Cerebellar cortex (tissue), 1 donor: ENCODE measurements around the gene TUBB.
"Not testable (repeated sequence)": the region's sequence is repeated elsewhere in the genome, so short reads cannot be mapped to it uniquely, and the experiment has no call there.

Experiments used
- DNase-seq: peaks from one replicate; pipeline ENCODE4 v3.0.0-alpha.2; 2015; ENCODE audit warnings: low spot score

Gene TUBB

DNA sequence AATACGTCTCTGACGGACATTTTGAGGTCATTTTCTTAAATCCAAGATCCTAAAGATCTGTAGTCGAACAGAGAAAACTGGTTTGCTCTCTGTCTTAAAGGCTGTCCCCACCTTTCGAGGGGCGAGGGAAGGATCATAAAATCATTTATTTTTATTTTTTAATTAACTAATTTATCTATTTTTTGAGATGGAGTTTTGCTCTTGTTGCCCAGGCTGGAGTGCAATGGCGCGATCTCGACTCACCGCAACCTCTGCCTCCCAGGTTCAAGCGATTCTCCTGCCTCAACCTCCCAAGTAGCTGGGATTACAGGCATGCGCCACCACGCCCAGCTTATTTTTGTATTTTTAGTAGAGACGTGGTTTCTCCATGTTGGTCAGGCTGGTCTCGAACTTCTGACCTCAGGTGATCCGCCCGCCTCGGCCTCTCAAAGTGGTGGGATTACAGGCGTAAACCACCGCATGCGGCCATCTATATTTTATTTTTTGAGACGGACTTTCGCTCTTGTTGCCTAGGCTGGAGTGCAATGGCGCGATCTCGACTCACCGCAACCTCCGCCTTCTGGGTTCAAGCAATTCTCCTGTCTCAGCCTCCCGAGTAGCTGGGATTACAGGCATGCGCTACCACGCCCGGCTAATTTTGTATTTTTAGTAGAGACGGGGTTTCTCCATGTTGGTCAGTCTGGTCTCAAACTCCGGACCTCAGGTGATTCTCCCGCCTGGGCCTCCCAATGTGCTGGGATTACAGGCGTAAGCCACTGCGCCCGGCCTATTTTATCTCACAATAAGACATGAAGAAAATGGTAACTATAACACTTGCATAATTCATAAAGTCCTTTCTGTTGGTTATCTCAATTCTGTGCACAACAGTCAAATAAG lies 2.1 kb upstream of the TUBB start:
- not testable (repeated sequence) for DNase-seq

DNA sequence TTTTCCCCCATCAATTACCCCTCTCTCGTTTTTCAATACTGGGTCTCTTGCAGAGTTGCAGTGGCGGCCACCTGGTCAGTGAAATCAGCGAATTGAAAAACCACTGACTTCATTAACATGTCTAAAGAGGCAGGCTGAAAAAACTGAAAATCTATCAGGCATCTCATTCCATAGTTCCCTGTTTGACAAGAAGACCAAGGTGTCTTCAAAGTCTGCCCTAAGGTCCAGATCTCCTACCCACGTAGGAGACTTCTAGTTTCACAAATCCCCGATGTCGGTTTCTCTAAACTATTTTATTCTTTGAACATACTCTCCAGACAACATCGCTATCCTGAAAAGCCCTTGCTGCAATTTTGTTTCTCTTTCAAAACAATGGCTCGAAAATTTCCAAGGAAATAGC lies 796 bp upstream of the TUBB start:
- no peak for DNase-seq

DNA sequence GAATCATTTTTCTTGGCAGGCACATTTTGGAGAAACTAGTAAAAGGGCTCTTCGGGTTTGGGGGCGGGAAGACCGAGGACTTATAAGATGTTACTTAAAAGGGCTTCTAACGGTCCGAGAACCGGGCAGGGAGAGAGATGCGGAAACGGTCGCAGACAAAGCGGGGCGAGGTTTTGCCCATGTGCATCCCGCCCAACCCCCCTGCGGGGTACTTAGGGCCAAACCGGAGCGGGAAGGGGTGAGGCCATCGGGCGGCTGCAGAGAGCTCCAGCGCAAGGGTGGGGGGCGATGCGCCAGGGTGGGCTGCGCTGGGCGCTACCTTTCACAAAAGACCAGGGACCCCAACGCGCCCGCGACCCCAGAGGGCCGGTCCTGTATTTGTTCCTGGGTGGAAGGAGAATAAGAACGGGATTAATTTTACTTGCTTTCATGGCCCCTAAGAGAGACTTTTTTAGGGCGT lies 616 bp downstream of the TUBB start:
- DNase-seq = peak; percentile 48

DNA sequence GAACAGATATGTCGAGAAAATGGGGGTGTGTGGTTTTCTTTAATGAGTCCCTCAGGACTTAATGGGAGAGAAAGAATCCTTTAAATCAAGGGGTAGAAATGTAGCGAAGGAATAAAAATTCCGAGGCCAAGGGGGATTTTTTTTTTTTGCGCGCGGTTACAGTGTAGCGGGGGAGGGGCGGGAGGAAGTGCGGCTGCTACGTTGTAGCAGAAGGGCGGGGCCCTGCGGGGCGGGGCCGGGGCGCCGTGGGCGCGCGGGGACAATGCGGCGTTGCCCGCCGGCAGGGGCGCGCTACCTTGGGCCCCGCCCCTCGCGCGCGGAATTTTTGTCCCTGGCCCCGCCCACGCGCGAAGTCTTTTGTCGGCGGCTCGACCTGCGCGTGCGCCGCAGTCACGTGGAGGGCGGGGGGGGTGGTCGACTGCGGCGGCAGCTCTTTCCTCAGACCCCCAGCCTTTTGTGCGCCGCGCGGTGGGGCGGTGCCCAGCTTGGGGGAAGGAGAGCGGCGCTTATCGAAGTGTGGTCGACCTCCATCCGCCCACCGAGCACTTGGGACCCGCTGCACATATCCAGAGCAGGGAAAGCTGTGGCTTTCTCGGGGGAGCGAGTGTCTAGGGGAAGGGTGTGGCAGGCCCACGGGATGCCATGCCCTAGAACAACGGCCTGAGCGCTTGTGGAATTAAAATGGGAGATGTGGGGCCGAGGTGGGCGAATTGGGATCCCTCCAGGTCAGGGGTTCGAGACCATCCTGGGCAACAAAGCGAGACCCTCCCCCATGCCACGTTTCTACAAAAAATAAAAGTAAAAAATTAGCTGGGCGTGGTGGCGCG lies 1.3 kb downstream of the TUBB start:
- DNase-seq = peak; percentile 84

DNA sequence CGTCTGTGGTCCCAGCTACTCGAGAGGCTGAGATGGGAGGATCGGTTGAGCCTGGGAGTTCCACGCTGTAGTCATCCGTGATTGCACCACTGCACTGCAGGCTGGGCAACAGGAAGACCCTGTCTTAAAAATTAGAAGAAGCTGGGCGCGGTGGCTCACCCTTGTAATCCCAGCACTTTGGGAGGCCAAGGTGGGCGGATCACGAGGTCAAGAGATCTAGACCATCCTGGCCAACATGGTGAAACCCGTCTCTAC lies 1.8 kb downstream of the TUBB start:
- DNase-seq = not testable (repeated sequence)

DNA sequence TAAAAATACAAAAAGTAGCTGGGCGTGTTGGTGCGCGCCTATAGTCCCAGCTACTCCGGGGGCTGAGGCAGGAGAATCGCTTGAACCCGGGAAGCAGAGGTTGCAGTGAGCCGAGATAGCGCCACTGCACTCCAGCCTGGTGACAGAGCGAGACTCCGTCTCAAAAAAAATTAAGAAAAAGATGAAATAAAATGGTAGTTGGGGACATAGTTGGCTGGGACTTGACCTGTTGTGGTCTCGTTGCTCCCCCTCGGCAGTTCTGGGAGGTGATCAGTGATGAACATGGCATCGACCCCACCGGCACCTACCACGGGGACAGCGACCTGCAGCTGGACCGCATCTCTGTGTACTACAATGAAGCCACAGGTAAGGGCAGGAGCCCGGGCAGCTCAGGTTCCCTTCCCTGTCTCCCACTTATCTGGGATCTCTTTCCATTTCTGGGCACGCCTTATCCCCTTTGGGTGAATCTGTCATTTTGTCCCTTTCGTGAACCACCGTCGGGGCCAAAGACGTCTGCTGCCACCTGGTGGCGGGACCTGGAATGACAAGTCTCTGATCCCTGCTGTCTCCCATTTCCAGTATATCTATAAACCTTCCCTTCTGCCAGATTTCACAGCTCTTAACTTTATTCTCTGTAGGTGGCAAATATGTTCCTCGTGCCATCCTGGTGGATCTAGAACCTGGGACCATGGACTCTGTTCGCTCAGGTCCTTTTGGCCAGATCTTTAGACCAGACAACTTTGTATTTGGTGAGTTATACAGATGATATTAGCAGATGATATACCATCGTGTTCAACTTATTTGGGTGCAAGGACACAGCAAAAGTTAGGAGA lies 2.3 kb downstream of the TUBB start:
- peak; percentile 82 for DNase-seq

DNA sequence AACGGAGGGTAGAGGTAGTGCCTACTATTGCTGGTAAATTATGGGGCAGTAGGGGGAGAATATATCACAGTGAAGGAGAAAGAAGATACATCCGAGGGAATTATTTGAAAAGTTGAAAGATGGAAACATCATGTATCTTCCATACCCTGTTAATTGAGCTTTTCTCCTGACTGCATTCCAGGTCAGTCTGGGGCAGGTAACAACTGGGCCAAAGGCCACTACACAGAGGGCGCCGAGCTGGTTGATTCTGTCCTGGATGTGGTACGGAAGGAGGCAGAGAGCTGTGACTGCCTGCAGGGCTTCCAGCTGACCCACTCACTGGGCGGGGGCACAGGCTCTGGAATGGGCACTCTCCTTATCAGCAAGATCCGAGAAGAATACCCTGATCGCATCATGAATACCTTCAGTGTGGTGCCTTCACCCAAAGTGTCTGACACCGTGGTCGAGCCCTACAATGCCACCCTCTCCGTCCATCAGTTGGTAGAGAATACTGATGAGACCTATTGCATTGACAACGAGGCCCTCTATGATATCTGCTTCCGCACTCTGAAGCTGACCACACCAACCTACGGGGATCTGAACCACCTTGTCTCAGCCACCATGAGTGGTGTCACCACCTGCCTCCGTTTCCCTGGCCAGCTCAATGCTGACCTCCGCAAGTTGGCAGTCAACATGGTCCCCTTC lies 3.1 kb downstream of the TUBB start:
- not testable (repeated sequence) for DNase-seq

DNA sequence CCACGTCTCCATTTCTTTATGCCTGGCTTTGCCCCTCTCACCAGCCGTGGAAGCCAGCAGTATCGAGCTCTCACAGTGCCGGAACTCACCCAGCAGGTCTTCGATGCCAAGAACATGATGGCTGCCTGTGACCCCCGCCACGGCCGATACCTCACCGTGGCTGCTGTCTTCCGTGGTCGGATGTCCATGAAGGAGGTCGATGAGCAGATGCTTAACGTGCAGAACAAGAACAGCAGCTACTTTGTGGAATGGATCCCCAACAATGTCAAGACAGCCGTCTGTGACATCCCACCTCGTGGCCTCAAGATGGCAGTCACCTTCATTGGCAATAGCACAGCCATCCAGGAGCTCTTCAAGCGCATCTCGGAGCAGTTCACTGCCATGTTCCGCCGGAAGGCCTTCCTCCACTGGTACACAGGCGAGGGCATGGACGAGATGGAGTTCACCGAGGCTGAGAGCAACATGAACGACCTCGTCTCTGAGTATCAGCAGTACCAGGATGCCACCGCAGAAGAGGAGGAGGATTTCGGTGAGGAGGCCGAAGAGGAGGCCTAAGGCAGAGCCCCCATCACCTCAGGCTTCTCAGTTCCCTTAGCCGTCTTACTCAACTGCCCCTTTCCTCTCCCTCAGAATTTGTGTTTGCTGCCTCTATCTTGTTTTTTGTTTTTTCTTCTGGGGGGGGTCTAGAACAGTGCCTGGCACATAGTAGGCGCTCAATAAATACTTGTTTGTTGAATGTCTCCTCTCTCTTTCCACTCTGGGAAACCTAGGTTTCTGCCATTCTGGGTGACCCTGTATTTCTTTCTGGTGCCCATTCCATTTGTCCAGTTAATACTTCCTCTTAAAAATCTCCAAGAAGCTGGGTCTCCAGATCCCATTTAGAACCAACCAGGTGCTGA lies 3.9 kb downstream of the TUBB start:
- DNase-seq = not testable (repeated sequence)

DNA sequence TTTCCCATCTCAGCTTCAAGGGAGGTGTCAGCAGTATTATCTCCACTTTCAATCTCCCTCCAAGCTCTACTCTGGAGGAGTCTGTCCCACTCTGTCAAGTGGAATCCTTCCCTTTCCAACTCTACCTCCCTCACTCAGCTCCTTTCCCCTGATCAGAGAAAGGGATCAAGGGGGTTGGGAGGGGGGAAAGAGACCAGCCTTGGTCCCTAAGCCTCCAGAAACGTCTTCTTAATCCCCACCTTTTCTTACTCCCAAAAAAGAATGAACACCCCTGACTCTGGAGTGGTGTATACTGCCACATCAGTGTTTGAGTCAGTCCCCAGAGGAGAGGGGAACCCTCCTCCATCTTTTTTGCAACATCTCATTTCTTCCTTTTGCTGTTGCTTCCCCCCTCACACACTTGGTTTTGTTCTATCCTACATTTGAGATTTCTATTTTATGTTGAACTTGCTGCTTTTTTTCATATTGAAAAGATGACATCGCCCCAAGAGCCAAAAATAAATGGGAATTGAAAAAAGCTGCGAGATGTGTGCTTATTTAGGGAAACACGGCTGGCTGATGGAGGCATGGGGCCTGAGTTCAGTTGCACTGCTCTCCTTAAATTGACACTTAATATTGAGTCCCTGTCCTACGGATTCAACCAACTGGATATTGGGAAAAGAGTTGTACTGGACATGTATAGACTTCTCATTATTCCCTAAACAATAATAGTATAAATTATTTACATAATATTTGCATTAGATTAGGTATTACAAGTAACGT lies 4.9 kb downstream of the TUBB start:
- peak; percentile 53 for DNase-seq

DNA sequence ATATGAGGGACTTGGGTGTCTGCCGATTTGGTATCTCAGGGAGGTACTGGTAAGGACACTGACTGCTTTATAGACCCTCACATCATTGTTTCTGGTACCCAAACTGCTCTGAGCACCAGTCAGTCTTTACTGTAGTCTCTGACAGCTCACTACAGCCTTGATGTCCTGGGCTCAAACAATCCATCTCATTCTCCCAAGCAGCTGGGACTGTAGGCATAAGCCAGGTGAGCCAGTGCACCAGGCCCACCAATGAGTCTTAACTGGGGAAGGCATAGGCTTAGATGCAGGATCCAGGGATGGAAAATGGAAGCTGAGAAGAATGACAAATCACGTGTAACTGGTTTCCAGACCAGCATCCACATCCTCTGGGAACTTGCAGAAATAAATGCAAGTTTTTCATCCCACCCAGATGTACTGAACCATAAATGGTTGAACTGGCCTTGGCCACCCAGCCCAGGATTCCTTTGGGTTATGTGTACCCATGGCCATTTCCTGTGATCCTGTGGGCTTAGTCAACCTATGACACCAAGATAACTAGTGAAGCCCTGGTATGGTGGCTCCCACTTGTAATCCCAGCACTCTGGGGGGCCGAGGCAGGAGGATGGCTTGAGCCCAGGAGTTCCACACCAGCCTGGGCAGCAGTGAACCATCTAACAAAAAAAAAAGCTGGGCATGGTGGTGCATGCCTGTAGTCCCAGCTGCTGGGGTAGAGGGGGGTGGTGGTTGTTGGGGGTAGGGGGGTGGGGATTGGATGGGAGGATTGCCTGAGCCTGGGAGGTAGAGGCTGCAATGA lies 5.8 kb downstream of the TUBB start:
- DNase-seq = peak; percentile 86

DNA sequence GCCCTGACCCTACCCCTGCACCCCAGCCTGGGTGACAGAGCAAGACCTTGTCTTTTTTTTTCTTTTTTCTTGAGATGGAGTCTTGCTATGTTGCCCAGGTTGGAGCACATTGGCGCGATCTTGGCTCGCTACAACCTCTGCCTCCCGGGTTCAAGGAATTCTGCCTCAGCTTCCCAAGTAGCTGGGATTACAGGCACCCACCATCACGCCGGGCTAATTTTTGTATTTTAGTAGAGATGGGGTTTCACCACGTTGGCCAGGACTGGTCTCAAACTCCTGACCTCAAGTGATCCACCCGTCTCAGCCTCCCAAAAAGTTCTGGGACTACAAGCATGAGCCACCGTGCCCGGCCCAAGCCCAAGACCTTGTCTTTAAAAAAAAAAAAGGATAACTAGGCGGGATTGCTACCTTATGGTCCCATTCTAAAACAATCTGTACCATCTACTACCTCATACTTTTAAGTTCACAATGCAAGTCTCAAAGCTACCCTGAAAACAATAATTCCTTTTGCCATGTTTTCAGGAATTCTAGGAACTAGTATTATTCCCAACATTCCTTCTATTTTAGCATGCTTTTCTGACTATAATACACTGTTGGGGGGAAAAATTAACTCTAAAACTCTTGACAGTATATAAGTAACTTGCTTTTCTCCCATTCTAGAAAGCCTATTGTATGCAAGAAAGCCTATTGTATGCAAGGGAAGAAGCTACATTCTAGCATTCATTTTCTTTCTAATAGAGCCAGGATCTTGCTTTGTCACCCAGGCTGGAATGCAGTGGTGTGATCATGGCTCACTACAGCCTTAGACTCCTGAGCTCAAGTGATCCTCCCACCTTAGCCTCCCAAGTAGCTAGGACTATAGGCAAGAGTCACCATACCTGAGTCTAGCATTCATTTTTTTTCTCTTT lies 6.6 kb downstream of the TUBB start:
- DNase-seq = peak; percentile 47

DNA sequence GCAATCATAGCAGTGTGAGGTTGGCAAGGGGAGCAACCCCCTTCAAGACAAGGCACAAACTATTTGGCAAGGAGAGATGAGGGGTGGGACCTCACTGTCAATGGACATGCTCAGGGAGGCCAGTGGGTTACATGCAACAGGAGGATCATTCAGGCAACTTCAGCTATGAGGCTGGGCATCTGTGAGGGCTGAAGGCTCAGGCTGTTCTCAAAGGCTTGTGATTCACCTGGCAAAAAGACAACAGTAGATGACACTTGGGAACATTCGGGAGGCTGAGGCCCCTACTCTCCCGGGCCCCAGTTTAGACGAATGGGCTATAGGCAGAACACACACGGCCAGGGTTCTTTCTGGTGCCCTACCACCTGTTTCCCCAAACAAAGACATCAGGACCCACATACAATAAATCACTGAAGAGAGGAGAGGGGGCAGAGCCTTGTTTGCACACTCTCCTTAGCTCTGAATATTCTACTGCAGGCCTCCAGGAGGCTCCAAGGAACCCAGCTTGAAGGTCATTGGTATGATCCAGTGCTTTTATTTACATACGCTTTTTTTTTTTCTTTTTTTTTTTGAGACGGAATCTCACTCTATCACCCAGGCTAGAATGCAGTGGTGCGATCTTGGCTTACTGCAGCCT lies 7.9 kb downstream of the TUBB start:
- DNase-seq = peak; percentile 65

DNA sequence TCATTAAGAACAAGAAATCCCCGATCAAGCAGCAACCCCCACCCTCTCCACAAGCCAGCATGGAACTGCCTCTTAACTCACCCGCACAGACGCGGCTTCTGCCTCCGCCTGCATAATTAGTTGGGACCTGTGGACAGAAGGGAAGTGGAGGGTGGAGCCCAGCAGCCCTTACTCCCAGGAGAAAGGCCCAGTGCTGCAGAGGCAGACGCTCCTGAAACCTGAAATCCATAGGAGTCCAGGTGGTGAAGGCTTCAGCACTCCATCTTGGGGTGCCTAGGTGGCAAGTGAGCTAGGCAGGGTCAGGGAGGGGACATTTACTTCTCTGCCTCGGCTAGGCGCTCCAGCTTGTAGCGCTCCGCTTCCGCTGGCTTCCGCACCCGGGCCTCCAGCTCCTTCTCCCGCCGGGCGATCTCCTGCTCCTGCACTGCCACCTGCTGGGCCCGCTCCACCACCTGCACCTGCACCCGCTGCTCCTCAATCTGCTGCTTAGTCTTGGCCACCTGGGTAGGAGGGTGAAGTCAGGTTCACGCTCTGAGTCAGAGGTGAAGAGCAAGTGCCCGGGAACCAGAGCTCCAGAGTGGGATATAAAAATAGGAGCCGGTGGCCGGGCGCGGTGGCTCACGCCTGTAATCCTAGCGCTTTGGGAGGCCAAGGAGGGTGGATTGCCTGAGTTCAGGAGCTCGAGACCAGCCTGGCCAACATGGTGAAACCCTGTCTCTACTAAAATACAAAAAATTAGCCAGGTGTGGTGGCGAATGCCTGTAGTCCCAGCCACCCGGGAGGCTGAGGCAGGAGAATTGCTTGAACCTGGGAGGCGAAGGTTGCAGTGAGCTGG lies 10.7 kb downstream of the TUBB start:
- DNase-seq = peak; percentile 80

DNA sequence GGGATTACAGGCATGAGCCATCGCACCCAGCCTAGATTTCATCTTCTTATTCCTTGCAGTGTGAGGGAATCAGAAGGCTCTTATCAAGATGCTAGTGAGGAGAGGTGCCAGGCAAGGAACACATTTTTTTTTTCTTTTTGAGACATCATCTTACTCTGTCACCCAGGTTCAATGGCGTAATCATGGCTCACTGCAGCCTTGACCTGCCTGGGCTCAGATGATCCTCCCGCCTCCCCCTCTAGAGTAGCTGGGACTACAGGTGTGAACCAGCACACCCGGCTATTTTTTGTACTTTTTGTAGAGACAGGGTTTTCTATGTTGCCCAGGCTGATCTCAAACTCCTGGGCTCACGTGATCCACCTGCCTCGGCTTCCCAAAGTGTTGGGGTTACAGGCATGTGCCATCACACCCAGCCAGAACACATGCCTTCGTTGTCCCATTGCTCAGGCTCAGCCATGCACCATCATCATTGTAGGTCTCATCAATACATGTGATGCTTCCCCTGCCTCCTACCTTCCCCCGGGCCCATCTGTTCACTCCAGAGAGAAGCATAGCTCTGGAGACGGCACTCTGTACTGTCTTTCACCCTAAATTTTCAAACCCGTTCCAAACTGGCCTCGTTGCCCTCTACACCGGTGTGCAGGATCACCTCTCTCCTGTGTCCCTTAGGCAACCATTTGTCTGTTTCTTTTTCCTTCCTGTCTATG lies 12.2 kb downstream of the TUBB start:
- no peak for DNase-seq

DNA sequence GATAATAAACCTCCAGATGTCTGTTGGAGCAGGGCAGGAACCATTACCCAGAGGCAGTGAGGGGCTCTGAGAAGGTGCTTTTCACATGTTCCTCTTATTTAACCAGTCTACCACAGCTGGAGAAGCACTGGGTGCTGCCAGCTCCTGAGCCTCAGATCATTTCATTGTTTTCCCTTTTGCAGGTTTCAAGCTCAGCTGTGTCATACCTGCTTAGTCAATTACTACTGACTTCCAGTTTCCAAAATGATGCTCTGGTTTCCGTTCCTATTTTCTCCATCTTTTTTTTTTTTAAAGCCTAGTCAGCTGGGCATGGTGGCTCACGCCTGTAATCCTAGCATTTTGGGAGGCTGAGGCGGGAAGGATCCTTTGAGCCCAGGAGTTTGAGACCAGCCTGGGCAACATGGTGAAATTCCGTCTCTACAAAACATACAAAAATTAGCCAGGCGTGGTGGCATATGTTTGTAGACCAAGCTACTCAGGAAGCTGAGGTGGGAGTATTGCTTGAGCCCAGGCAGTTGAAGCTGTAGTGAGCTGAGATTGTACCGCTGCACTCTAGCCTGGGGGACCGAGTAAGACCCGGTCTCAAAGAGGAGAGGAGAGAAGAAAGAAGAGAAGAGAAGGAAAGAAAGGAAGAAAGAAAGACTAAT lies 15.6 kb downstream of the TUBB start:
- DNase-seq = no peak
